Measurements from ENCODE around the gene TRHDE.
"Not testable (repeated sequence)": the region's sequence is repeated elsewhere in the genome, so short reads cannot be mapped to it uniquely, and the experiment has no call there.

TRHDE gene

GRCh38 chr12:72610854-72611358 lies 338.7 kb downstream of the TRHDE start:
- DNase-seq (ENCODE audit: low read depth in 2 of 3, low spot score in 2 of 3), result no peak

- no peak for DNase-seq (ENCODE audit: low read depth in 2 of 3, low spot score in 2 of 3)
Measured at GRCh38 chr12:72612171-72612570, 340.0 kb downstream of the TRHDE start.

- no peak for DNase-seq (ENCODE audit: low read depth in 2 of 3, low spot score in 2 of 3)
Measured at GRCh38 chr12:72618764-72619163, 346.6 kb downstream of the TRHDE start.

- DNase-seq (ENCODE audit: low read depth in 2 of 3, low spot score in 2 of 3), result no peak
Measured at GRCh38 chr12:72622556-72622955, 350.4 kb downstream of the TRHDE start.

GRCh38 chr12:72631926-72632685 lies 359.9 kb downstream of the TRHDE start:
- no peak for DNase-seq (ENCODE audit: low read depth in 2 of 3, low spot score in 2 of 3)

- no peak for DNase-seq (ENCODE audit: low read depth in 2 of 3, low spot score in 2 of 3)
Measured at GRCh38 chr12:72642706-72643105, 370.5 kb downstream of the TRHDE start.

- no peak for DNase-seq (ENCODE audit: low read depth in 2 of 3, low spot score in 2 of 3)
Measured at GRCh38 chr12:72647139-72647538, 375.0 kb downstream of the TRHDE start.

- no peak for DNase-seq (ENCODE audit: low read depth in 2 of 3, low spot score in 2 of 3)
Measured at GRCh38 chr12:72658615-72659014, 386.4 kb downstream of the TRHDE start.

- not testable (repeated sequence) for DNase-seq (ENCODE audit: low read depth in 2 of 3, low spot score in 2 of 3)
Measured at GRCh38 chr12:72660174-72660573, 388.0 kb downstream of the TRHDE start.

GRCh38 chr12:72673853-72674252 lies 401.7 kb downstream of the TRHDE start:
- no peak for DNase-seq (ENCODE audit: low read depth in 2 of 3, low spot score in 2 of 3)

GRCh38 chr12:72676556-72676955 lies 404.4 kb downstream of the TRHDE start:
- no peak for DNase-seq (ENCODE audit: low read depth in 2 of 3, low spot score in 2 of 3)

GRCh38 chr12:72677139-72677538 lies 405.0 kb downstream of the TRHDE start:
- DNase-seq (ENCODE audit: low read depth in 2 of 3, low spot score in 2 of 3), result no peak

- DNase-seq (ENCODE audit: low read depth in 2 of 3, low spot score in 2 of 3), result no peak
Measured at GRCh38 chr12:72677846-72678245, 405.7 kb downstream of the TRHDE start.

- no peak for DNase-seq (ENCODE audit: low read depth in 2 of 3, low spot score in 2 of 3)
Measured at GRCh38 chr12:72679147-72679757, 407.1 kb downstream of the TRHDE start.

GRCh38 chr12:72681028-72681427 lies 408.9 kb downstream of the TRHDE start:
- DNase-seq (ENCODE audit: low read depth in 2 of 3, low spot score in 2 of 3), result no peak

- no peak for DNase-seq (ENCODE audit: low read depth in 2 of 3, low spot score in 2 of 3)
Measured at GRCh38 chr12:72684491-72684890, 412.3 kb downstream of the TRHDE start.

GRCh38 chr12:72692338-72692737 lies 420.2 kb downstream of the TRHDE start:
- no peak for DNase-seq (ENCODE audit: low read depth in 2 of 3, low spot score in 2 of 3)

GRCh38 chr12:72694193-72694592 lies 422.0 kb downstream of the TRHDE start:
- no peak for DNase-seq (ENCODE audit: low read depth in 2 of 3, low spot score in 2 of 3)

- no peak for DNase-seq (ENCODE audit: low read depth in 2 of 3, low spot score in 2 of 3)
Measured at GRCh38 chr12:72699362-72699761, 427.2 kb downstream of the TRHDE start.

GRCh38 chr12:72712025-72712424 lies 439.9 kb downstream of the TRHDE start:
- not testable (repeated sequence) for DNase-seq (ENCODE audit: low read depth in 2 of 3, low spot score in 2 of 3)

GRCh38 chr12:72716221-72716620 lies 444.1 kb downstream of the TRHDE start:
- DNase-seq (ENCODE audit: low read depth in 2 of 3, low spot score in 2 of 3), result no peak

- DNase-seq (ENCODE audit: low read depth in 2 of 3, low spot score in 2 of 3), result no peak
Measured at GRCh38 chr12:72717036-72717435, 444.9 kb downstream of the TRHDE start.
